Hepatocyte (in vitro differentiated cells): Measurements from ENCODE around the gene EBF4.

Experiments
- EZH2 ChIP-seq: fragments of 200-600 bp; sonication (generic); IDR thresholded peaks from 2 replicates; pipeline ENCODE4 v1.6.1; 2016; ENCODE audit warnings: antibody characterized with exemption, mild to moderate bottlenecking, borderline replicate concordance
- TF ChIP-seq, protein P1 (sequence below): fragments of 200-600 bp; sonication (generic); IDR thresholded peaks from 2 replicates; pipeline ENCODE4 v1.5.1; 2016; ENCODE audit warnings: antibody characterized with exemption, mild to moderate bottlenecking; ENCODE audit not compliant: poor library complexity

- TF ChIP-seq, protein P1, sequence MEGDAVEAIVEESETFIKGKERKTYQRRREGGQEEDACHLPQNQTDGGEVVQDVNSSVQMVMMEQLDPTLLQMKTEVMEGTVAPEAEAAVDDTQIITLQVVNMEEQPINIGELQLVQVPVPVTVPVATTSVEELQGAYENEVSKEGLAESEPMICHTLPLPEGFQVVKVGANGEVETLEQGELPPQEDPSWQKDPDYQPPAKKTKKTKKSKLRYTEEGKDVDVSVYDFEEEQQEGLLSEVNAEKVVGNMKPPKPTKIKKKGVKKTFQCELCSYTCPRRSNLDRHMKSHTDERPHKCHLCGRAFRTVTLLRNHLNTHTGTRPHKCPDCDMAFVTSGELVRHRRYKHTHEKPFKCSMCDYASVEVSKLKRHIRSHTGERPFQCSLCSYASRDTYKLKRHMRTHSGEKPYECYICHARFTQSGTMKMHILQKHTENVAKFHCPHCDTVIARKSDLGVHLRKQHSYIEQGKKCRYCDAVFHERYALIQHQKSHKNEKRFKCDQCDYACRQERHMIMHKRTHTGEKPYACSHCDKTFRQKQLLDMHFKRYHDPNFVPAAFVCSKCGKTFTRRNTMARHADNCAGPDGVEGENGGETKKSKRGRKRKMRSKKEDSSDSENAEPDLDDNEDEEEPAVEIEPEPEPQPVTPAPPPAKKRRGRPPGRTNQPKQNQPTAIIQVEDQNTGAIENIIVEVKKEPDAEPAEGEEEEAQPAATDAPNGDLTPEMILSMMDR: no peak
- TF ChIP-seq EZH2: no peak
Measured at GRCh38 chr20:2751878-2752566, 59.4 kb downstream of the EBF4 start.
